Progenitor cell of endocrine pancreas (in vitro differentiated cells): ENCODE measurements around the gene UBE2O. TPM values are rescaled to one million over a fixed set of nuclear protein-coding genes. Genes with fewer than 3 reads are reported as not detected.

ENCODE experiments used
- DNase-seq: peaks from one replicate; pipeline ENCODE4 v3.0.0; 2021; ENCODE audit warnings: low spot score; ENCODE audit not compliant: unreplicated experiment
- H3K27ac Mint-ChIP-seq: 2 replicates; pipeline ENCODE4 v1.8.0; 2021; ENCODE audit warnings: mild to moderate bottlenecking, moderate library complexity, mixed read lengths
- H3K27me3 Mint-ChIP-seq: 2 replicates; pipeline ENCODE4 v1.8.0; 2021; ENCODE audit warnings: mixed read lengths
- H3K36me3 Mint-ChIP-seq: 2 replicates; pipeline ENCODE4 v1.8.0; 2022; ENCODE audit warnings: mixed read lengths; ENCODE audit not compliant: insufficient read depth
- H3K4me1 Mint-ChIP-seq: 2 replicates; pipeline ENCODE4 v1.8.0; 2021; ENCODE audit warnings: low read depth, mixed read lengths
- H3K4me3 Mint-ChIP-seq: 2 replicates; pipeline ENCODE4 v1.8.0; 2021; ENCODE audit warnings: low read depth, mild to moderate bottlenecking, moderate library complexity, mixed read lengths
- H3K9me3 Mint-ChIP-seq: 2 replicates; pipeline ENCODE4 v1.8.0; 2021; ENCODE audit warnings: low read depth, mixed read lengths
- CTCF ChIP-seq: fragments of 200-600 bp; sonication (generic); IDR thresholded peaks from one replicate; pipeline ENCODE4 v1.5.0; 2021; ENCODE audit warnings: antibody characterized with exemption, mild to moderate bottlenecking; ENCODE audit not compliant: unreplicated experiment
- total RNA-seq: library from RNA; stranded (reverse); gene quantifications from 2 replicates; pipeline ENCODE4 v1.2.1, GENCODE V29; 2021

Gene UBE2O
- total RNA-seq, 1 donor from 2014 or later = 44.6 TPM

- Mint-ChIP-seq H3K4me1 (no peaks in the 10 kb centered on the region), H3K27me3 (peaks cover 5% of the 10 kb centered on the region), H3K36me3 (peaks cover 3% of the 10 kb centered on the region), H3K9me3 (no peaks in the 10 kb centered on the region), H3K4me3 (no peak overlapping the region), H3K27ac (no peak overlapping the region)
- no peak for DNase-seq
- no peak for TF ChIP-seq CTCF
These were observed 61.7 kb downstream of the UBE2O start for GRCh38 chr17:76391200-76391715.

- no peak for TF ChIP-seq CTCF
- H3K4me3 Mint-ChIP-seq = no peak overlapping the region
- DNase-seq = no peak
- peaks cover 9% of the 10 kb centered on the region for H3K27me3 Mint-ChIP-seq
- H3K4me1 Mint-ChIP-seq = no peaks in the 10 kb centered on the region
- H3K27ac Mint-ChIP-seq = peak overlapping the region; percentile 25
- H3K9me3 Mint-ChIP-seq = no peaks in the 10 kb centered on the region
- H3K36me3 Mint-ChIP-seq = peaks cover 3% of the 10 kb centered on the region
These were observed 62.9 kb downstream of the UBE2O start for GRCh38 chr17:76390003-76390421.

- no peaks in the 10 kb centered on the region for H3K4me1 Mint-ChIP-seq
- H3K9me3 Mint-ChIP-seq = no peaks in the 10 kb centered on the region
- peaks cover 2% of the 10 kb centered on the region for H3K36me3 Mint-ChIP-seq
- H3K27me3 Mint-ChIP-seq = peaks cover 9% of the 10 kb centered on the region
- DNase-seq = no peak
- no peak overlapping the region for H3K4me3 Mint-ChIP-seq
- peak overlapping the region; percentile 69 for H3K27ac Mint-ChIP-seq
- no peak for TF ChIP-seq CTCF
These were observed 63.7 kb downstream of the UBE2O start for GRCh38 chr17:76388966-76389888.

GRCh38 chr17:76386966-76387765 lies 65.8 kb downstream of the UBE2O start:
- no peak overlapping the region for H3K27ac Mint-ChIP-seq
- peaks cover 5% of the 10 kb centered on the region for H3K4me1 Mint-ChIP-seq
- H3K9me3 Mint-ChIP-seq = no peaks in the 10 kb centered on the region
- H3K4me3 Mint-ChIP-seq = no peak overlapping the region
- TF ChIP-seq CTCF = no peak
- no peaks in the 10 kb centered on the region for H3K36me3 Mint-ChIP-seq
- H3K27me3 Mint-ChIP-seq = peaks cover 16% of the 10 kb centered on the region
- no peak for DNase-seq
